GM12864 (cell line): Measurements from ENCODE around the gene TMEM128.

Source experiments
- DNase-seq: peaks from one replicate; pipeline ENCODE4 v3.0.0-alpha.2; 2011; ENCODE audit warnings: low read depth
- H3K4me3 ChIP-seq: 2 replicates; pipeline ENCODE4 v1.5.1; 2011; ENCODE audit warnings: mild to moderate bottlenecking, low read depth, low read length, control low read depth
- TF ChIP-seq, protein P1 (sequence below): IDR thresholded peaks from 2 replicates; pipeline ENCODE4 v1.5.1; 2011; ENCODE audit warnings: low read depth, mild to moderate bottlenecking, moderate library complexity, low read length, control low read depth, inconsistent platforms; ENCODE audit errors: missing control alignments

TMEM128 gene, protein sequence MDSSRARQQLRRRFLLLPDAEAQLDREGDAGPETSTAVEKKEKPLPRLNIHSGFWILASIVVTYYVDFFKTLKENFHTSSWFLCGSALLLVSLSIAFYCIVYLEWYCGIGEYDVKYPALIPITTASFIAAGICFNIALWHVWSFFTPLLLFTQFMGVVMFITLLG

DNA sequence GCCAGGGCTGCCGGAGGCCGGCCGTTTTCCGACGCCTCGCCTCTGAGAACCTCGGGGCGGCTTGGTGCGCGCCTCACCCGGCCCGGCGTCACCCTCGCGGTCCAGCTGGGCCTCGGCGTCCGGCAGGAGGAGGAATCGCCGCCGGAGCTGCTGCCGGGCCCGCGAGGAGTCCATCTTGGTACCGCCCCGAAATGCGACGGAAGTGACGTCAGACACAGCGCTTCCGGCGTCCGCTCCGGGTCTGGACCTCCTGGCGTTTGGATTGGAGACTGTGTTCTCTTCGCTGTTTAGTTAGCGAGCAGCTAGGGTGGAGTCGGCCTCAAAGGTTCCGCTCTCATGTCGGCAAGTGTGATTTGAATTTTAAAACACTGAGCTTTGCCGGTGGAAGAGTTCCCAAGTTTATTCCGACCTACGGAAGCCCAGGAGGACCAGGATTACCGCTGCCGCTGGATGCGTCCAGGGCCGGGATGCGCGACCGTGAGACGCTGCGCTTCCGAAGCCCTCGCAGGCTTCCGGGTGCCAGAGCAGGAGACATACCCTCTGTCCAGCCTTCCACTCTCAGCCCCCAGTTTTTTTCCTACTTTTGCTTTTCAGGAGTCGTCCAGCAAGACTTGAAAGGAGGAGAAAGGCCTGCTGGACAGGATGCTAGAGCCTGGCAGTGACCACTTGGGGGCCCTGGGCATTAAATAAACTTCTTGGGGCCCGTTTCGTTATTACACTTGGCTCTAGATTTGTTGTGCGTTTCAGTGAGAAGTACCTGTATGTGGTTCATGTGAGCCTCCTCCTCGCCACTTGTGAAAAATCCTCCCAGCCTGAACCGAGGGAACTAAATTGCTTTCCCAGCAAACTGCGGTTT lies at the start of gene TMEM128:
Gene TMEM128, minus strand, starts transcription at position 195 of the 856 bp plus-strand sequence. Its CDS starts 21 bp downstream, at position 174.
- TF ChIP-seq, protein P1, sequence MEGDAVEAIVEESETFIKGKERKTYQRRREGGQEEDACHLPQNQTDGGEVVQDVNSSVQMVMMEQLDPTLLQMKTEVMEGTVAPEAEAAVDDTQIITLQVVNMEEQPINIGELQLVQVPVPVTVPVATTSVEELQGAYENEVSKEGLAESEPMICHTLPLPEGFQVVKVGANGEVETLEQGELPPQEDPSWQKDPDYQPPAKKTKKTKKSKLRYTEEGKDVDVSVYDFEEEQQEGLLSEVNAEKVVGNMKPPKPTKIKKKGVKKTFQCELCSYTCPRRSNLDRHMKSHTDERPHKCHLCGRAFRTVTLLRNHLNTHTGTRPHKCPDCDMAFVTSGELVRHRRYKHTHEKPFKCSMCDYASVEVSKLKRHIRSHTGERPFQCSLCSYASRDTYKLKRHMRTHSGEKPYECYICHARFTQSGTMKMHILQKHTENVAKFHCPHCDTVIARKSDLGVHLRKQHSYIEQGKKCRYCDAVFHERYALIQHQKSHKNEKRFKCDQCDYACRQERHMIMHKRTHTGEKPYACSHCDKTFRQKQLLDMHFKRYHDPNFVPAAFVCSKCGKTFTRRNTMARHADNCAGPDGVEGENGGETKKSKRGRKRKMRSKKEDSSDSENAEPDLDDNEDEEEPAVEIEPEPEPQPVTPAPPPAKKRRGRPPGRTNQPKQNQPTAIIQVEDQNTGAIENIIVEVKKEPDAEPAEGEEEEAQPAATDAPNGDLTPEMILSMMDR = peak; percentile 8
- H3K4me3 ChIP-seq = peak within 1 kb of the TSS; percentile 84
- peak; percentile 82 for DNase-seq

DNA sequence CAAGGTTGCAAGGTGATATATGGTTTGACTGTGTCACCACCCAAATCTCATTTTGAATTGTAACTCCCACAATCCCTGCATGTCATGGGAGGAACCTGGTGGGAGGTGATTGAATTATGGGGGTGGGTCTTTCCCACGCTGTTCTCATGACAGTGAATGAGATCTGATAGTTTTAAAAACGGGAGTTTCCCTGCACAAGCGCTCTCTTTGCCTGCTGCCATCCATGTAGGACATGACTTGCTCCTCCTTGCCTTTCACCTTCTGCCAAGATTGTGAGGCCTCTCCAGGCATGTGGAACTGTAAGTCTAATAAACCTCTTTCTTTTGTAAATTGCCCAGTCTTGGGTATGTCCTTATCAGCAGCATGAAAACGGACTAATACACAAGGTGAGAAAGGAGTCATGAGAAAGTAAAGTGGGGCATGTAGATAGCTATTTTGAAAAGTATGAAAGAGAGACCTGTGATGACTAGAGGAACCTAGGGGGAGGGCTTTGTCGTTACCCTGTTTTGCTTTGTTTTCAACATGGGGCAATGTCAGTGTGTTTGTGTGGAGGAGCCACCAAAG lies 48.3 kb upstream of the TMEM128 start:
- no peak for DNase-seq

DNA sequence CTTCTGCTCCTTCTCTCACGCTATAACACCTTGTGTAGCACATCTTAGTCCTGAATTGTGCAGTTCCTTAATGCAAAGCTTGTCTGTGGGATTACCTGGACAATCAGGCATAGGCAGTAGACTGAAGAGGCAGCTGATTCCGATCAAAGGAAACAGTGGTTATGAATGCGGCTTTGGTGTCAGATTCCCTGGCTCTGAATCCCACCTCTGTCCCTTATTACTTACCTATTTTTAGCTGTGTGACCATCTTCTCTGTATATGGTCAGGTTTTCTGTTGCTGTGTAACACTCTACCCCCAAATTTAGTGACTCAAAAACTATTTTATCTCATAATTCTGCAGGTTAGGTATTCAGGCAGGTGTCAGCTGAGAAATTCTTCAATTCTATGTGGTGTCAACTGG lies 45.3 kb upstream of the TMEM128 start:
- H3K4me3 ChIP-seq = no peak overlapping the region
- TF ChIP-seq, protein P1 = no peak
- DNase-seq = no peak

More for the DNA sequence above, 48.3 kb upstream of the TMEM128 start:
- H3K4me3 ChIP-seq = no peak overlapping the region
- TF ChIP-seq, protein P1 = no peak

DNA sequence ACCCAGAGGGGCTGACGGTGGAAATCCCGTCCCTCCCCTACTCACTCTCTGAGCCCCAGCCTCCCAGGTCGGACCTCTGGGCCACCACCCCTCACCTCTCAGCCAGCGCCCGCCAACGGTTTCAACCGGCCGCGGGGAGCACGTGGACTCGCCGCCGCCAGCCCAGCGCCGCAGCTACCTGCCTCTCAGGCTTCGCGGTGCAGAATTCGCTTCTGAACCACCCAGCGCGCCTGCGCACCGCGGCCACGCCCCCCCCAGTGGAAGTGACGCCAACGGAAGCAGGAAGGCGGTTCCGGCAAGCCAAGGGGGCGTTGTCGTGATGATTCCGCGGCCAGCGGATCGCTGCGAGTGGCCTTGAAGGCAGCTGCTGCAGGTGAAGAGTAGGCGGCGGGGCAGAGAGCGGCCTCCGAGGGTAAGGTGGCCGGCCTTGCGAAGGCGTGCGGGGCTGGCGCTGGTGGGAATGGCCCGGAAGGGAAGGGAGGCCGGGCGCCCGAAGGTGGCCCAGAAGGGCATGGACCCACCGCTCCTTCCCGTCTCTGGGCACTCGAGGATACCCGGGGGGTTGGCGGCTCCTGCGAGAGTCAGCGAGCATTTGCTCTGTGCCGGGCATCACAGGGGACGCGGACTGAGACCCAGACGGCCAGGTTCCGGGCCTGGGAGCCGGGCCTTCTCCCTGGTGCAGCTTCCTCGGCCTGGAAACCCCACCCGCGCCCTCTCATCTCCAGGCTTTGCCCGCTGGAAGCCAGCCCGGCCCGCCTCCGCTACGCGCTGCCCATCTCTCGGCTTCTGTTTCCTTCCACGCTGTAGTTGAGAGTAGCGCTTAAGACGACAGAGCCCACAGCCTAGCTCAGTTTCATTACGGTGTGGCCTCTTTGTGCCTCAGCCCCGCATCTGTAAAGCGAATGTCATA lies 42.2 kb upstream of the TMEM128 start, which contains the start of the genes LYAR and ZBTB49:
Gene LYAR, minus strand, starts transcription at position 214 of the 910 bp plus-strand sequence. CDS start 6,412 bp downstream, outside the sequence.
Gene ZBTB49, plus strand, starts transcription at position 311 of the 910 bp plus-strand sequence. CDS start 9,695 bp downstream, outside the sequence.
- TF ChIP-seq, protein P1 = no peak
- DNase-seq = peak; percentile 66
- H3K4me3 ChIP-seq = peak within 1 kb of the TSS; percentile 93

DNA sequence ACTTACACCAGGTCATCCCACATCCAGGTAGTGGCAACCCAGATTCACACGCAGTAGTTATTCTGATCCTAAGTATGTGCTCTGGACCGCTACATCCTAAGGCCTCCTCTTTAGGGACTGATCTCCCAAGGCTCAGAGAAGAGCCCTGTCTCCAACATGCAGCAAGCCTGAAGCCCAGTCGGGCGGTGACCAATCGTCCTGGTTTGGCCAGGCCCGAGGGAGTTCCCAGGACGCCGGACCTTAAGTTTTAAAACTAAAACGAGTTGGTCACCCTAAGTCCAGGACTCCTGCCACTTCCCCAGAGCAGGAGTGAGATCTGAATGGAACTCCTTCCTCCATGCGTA lies 41.5 kb upstream of the TMEM128 start:
- no peak for DNase-seq
- TF ChIP-seq, protein P1 = no peak
- H3K4me3 ChIP-seq = peak overlapping the region; percentile 93

DNA sequence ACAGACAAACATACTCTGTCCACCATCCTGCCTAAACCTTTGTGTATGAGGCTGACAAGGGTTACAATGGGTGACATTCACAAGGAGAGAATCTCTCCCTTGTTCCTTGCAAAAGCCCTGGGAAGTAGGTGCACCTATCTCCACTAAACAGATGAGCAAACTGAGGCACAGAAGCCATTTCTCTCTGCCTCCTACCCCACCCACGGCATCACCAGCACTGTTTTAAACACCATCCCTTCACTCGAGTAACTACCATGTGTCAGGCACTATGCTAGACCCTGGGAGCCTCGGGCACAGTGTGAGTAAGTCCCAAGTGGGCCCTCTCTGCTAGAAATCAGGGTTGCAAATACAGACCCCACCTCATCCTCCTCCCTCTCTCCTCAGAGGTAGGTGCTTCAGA lies 41.0 kb upstream of the TMEM128 start:
- peak overlapping the region; percentile 93 for H3K4me3 ChIP-seq
- TF ChIP-seq, protein P1 = no peak
- no peak for DNase-seq
